Lower lobe of right lung (tissue), 2 donors: ENCODE data around the gene SH3BP5. TPM values are rescaled to one million over a fixed set of nuclear protein-coding genes. Genes with fewer than 3 reads are reported as not detected.

Experiments
- ATAC-seq, 2 donors: fragments of 200-7000 bp; cut with Tn5 transposase; one replicate each; pipeline ENCODE4 v1.9.1; 2020 to 2022; ENCODE audit warnings: mild to moderate bottlenecking in 2 of 2, moderate library complexity in 2 of 2
- DNase-seq: peaks from one replicate; pipeline ENCODE4 v3.0.0-alpha.2; 2020
- H3K27ac ChIP-seq: fragments of 200-600 bp; one replicate; pipeline ENCODE4 v1.8.0; 2022
- H3K27me3 ChIP-seq: fragments of 200-600 bp; one replicate; pipeline ENCODE4 v1.8.0; 2022; ENCODE audit warnings: low read depth
- H3K36me3 ChIP-seq: fragments of 200-600 bp; one replicate; pipeline ENCODE4 v1.8.0; 2022; ENCODE audit warnings: mild to moderate bottlenecking
- H3K4me1 ChIP-seq: fragments of 200-600 bp; one replicate; pipeline ENCODE4 v1.8.0; 2022
- H3K4me3 ChIP-seq: fragments of 200-600 bp; one replicate; pipeline ENCODE4 v1.8.0; 2022; ENCODE audit warnings: mild to moderate bottlenecking
- H3K9me3 ChIP-seq: fragments of 200-600 bp; one replicate; pipeline ENCODE4 v1.8.0; 2022
- intact Hi-C: fragments of 100-400 bp; cut with DNase I; formaldehyde crosslinking; loops from one replicate; pipeline ENCODE4 v1.11.0; 2022
- total RNA-seq: library from RNA; stranded (reverse); fragmentation: NEBNext Ultra II Directional; extraction: Animal tissue kit (Norgen Biotek cat#: 25700); gene quantifications from one replicate; pipeline ENCODE4 v1.2.1, GENCODE V29; 2021
- TF ChIP-seq, protein P1 (sequence below): fragments of 200-600 bp; IDR thresholded peaks from one replicate; pipeline ENCODE4 v1.8.0; 2022; ENCODE audit warnings: antibody characterized with exemption, mild to moderate bottlenecking
- donor health status: DM: no; HTN: yes; CAD: no; lungs with severe emphysema.

SH3BP5 gene
- total RNA-seq, 1 donor from 2014 or later: 106 TPM

DNA sequence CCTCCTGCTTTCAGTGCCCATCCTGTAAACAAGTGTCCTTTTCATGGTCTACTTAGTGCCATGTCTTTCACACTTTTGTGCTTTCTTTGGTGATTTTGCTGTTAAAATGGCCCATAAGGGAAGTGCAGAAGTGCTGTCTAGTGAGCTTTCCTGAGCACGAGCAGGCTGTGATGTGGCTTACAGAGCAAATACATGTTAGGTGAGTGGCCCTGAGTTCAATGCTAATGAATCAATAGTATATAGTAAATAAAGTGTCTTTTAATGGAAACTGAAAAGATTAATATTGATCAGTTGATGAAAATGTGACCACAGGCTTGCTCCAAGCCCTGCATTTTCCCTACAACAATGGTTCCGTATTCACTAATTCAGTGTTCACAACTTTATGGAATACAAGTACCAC lies 5.7 kb downstream of the SH3BP5 start:
- TF ChIP-seq, protein P1, sequence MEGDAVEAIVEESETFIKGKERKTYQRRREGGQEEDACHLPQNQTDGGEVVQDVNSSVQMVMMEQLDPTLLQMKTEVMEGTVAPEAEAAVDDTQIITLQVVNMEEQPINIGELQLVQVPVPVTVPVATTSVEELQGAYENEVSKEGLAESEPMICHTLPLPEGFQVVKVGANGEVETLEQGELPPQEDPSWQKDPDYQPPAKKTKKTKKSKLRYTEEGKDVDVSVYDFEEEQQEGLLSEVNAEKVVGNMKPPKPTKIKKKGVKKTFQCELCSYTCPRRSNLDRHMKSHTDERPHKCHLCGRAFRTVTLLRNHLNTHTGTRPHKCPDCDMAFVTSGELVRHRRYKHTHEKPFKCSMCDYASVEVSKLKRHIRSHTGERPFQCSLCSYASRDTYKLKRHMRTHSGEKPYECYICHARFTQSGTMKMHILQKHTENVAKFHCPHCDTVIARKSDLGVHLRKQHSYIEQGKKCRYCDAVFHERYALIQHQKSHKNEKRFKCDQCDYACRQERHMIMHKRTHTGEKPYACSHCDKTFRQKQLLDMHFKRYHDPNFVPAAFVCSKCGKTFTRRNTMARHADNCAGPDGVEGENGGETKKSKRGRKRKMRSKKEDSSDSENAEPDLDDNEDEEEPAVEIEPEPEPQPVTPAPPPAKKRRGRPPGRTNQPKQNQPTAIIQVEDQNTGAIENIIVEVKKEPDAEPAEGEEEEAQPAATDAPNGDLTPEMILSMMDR: no peak
- Histone ChIP-seq H3K36me3 (peaks cover 18% of the 10 kb centered on the region), H3K9me3 (no peaks in the 10 kb centered on the region), H3K27ac (no peak overlapping the region), H3K27me3 (no peaks in the 10 kb centered on the region), H3K4me3 (no peak overlapping the region), H3K4me1 (peaks cover 92% of the 10 kb centered on the region)
- DNase-seq: no peak
- intact Hi-C loops: no loop called here
- no peak for ATAC-seq

DNA sequence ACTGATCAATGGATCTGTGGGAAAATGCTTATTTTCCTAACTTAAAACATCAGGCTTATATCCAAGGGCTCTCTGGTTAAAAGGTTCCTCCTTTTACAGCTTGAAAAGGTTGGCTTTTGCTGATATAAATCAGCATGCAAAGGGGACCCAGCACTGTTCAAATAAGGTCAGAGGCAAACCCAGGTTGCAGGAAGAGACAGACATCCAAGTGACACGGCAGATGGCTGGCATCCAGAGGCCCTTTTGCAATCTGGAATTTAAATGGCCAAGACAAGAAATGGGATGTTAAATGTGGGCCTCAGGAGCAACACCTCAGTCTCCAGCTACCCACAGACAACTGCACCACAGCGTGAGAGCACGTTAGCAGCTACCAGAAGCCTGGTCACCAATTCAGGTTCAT lies 6.3 kb downstream of the SH3BP5 start:
- Histone ChIP-seq H3K27me3 (no peaks in the 10 kb centered on the region), H3K9me3 (no peaks in the 10 kb centered on the region), H3K4me1 (peaks cover 90% of the 10 kb centered on the region), H3K4me3 (no peak overlapping the region), H3K36me3 (peaks cover 18% of the 10 kb centered on the region), H3K27ac (peak overlapping the region; percentile 20)
- ATAC-seq: no peak
- intact Hi-C loops: no loop called here
- TF ChIP-seq, protein P1: no peak
- no peak for DNase-seq

- Histone ChIP-seq H3K9me3 (no peaks in the 10 kb centered on the region), H3K36me3 (peaks cover 18% of the 10 kb centered on the region), H3K4me3 (no peak overlapping the region), H3K4me1 (peaks cover 91% of the 10 kb centered on the region), H3K27ac (no peak overlapping the region), H3K27me3 (no peaks in the 10 kb centered on the region)
- ATAC-seq (no peak), DNase-seq (no peak)
- intact Hi-C loops: no loop called here
- TF ChIP-seq, protein P1: no peak
These were observed 7.2 kb downstream of the SH3BP5 start for GRCh38 chr3:15325228-15325627.

DNA sequence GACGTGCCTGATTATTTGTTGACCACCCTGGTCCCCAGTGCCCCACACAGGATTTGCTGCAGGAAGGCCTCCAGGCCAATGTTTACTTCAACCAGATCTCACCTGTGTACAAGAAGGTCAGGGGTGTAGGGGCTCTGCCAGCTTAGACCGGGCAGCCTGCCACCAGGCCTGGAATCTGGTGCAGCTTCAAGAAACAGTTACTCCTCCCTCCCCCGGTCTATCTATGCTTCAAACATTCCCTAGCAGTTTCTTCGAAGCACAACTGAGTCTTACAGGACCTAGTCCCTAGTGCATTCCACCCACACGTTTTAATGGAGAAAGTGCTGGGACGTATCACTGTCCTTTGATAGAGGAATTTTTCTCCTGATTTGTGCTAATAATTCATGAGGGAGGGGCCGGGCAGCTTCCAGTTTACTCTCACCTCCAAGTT lies 8.0 kb downstream of the SH3BP5 start:
- DNase-seq: no peak
- intact Hi-C loops: no loop called here
- no peak for ATAC-seq
- Histone ChIP-seq H3K27ac (peak overlapping the region; percentile 48), H3K36me3 (peaks cover 11% of the 10 kb centered on the region), H3K4me1 (peaks cover 95% of the 10 kb centered on the region), H3K9me3 (no peaks in the 10 kb centered on the region), H3K4me3 (no peak overlapping the region), H3K27me3 (no peaks in the 10 kb centered on the region)
- TF ChIP-seq, protein P1: no peak

DNA sequence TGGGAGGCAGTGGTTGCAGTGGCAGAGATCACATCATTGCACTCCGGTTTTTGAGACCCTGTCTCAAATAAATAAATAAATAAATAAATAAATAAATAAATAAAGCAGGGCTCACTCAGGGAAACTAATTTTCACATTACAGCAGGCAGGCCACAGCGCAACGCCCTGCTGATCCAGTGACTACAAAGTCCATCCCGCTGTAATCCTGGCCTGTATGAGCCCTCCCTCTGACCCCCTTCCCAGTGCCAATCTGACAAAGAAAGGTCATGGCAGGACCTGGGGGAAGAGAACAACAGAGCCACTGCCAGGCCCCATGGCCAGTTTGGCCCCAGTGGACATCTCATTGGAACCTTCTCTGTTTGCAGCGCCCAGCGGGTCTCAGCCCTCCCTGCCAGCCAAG lies 9.3 kb downstream of the SH3BP5 start:
- ATAC-seq: no peak
- Histone ChIP-seq H3K27me3 (no peaks in the 10 kb centered on the region), H3K4me1 (peaks cover 95% of the 10 kb centered on the region), H3K27ac (peak overlapping the region; percentile 36), H3K4me3 (no peak overlapping the region), H3K9me3 (no peaks in the 10 kb centered on the region), H3K36me3 (no peaks in the 10 kb centered on the region)
- no peak for DNase-seq
- TF ChIP-seq, protein P1: no peak
- intact Hi-C loops: no loop called here

- intact Hi-C loops: no loop called here
- no peaks in the 10 kb centered on the region for H3K9me3 ChIP-seq
- TF ChIP-seq, protein P1: no peak
- no peaks in the 10 kb centered on the region for H3K27me3 ChIP-seq
- H3K36me3 ChIP-seq: no peaks in the 10 kb centered on the region
- H3K27ac ChIP-seq: no peak overlapping the region
- DNase-seq (no peak), ATAC-seq (no peak)
- no peak overlapping the region for H3K4me3 ChIP-seq
- peaks cover 92% of the 10 kb centered on the region for H3K4me1 ChIP-seq
These were observed 11.0 kb downstream of the SH3BP5 start for GRCh38 chr3:15321349-15321748.
